Measurements from ENCODE around the gene TPM1. TPM values are rescaled to one million over a fixed set of nuclear protein-coding genes. Genes with fewer than 3 reads are reported as not detected.
A peak's percentile ranks its signal among the peaks of the same experiment; 100 is the strongest.

TPM1 gene
- total and polyA plus RNA-seq, 2 donors (not counting 1 experiment from before 2014, with no cell fraction given), result 224 to 1,732 TPM

DNA sequence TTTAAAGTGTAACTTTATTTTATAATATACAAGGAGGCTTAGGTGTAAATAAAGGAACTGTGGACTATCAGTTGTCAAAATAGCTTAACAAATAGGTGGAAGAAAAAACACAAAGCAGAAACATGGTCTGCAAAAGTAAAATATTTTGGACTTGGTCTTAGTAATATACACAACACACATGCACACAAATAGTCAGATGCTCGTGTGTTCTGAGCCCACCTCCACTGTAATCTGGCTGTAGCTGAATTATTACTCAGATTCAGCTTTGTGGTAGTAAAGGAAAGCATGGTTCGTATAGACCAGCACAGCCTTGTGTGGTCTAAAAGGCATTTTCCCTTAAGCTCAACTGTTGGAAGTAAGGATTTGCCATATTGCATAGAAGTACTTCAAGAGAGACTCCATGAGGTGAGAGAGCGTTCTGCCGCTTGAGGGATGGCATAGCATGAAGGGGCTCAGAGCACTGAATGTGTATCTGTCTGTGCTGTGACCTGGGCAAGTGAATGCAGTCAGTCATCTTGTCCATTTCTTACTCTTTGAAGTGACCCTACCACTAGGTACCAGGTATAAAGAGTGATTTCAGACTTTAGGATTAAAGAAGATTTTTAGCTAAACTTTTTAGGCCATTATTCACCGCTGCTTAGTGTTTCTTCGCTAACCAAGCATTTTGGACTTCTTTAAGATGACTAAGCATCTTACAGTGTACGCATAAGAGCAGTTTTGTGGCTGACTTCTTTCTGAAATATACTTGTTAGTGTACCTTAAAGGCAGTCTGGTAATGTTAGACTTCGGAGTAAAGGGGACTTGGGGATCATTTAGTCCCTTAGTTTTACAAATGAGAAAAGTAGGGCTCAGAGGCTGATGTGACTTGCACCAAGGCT is 15.2 kb downstream of the TPM1 start:
- Histone ChIP-seq H3K79me2 (ENCODE audit: control insufficient read depth, insufficient read depth, low read length) (peaks cover 28% of the 10 kb centered on the region), H3K27ac (ENCODE audit: insufficient read depth, low read length) (no peak overlapping the region), H3K27me3 (ENCODE audit: control insufficient read depth, insufficient read depth, low read length) (no peaks in the 10 kb centered on the region), H3K4me3 (replicated peaks in 1 of 4; ENCODE audit: control extremely low read depth in 1 of 4, insufficient read depth in 1 of 4, low read depth in 3 of 4, low read length in 4 of 4) (no peak overlapping the region), H3K9me3 (ENCODE audit: control insufficient read depth, insufficient read depth, low read depth, low read length) (no peaks in the 10 kb centered on the region), H3K9ac (ENCODE audit: insufficient read depth, low read length) (no peak overlapping the region), H3K4me2 (ENCODE audit: extremely low read depth, insufficient read depth, low read length) (no peak overlapping the region), H3K36me3 (ENCODE audit: control insufficient read depth, insufficient read depth, low read length) (peaks cover 29% of the 10 kb centered on the region), H2AFZ (ENCODE audit: low read length) (no peak overlapping the region), H3K4me1 (ENCODE audit: control insufficient read depth, extremely low read depth, insufficient read depth, low read length) (peaks cover 43% of the 10 kb centered on the region), H4K20me1 (ENCODE audit: control insufficient read depth, extremely low read depth, insufficient read depth, low read length) (no peaks in the 10 kb centered on the region)
- TF ChIP-seq, protein P1, sequence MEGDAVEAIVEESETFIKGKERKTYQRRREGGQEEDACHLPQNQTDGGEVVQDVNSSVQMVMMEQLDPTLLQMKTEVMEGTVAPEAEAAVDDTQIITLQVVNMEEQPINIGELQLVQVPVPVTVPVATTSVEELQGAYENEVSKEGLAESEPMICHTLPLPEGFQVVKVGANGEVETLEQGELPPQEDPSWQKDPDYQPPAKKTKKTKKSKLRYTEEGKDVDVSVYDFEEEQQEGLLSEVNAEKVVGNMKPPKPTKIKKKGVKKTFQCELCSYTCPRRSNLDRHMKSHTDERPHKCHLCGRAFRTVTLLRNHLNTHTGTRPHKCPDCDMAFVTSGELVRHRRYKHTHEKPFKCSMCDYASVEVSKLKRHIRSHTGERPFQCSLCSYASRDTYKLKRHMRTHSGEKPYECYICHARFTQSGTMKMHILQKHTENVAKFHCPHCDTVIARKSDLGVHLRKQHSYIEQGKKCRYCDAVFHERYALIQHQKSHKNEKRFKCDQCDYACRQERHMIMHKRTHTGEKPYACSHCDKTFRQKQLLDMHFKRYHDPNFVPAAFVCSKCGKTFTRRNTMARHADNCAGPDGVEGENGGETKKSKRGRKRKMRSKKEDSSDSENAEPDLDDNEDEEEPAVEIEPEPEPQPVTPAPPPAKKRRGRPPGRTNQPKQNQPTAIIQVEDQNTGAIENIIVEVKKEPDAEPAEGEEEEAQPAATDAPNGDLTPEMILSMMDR (conservative IDR thresholded peaks at IDR 0.05 in 1 of 2, IDR thresholded peaks at IDR 0.05 in 1 of 2; ENCODE audit: low read depth in 1 of 2, low read length in 2 of 2), result no peak
- no peak for TF ChIP-seq EZH2 (IDR thresholded peaks at IDR 0.05; ENCODE audit: low read length, missing control alignments)
- DNase-seq (ENCODE audit: low read depth in 2 of 2), result peak in 1 of 2 donors; percentile 49

DNA sequence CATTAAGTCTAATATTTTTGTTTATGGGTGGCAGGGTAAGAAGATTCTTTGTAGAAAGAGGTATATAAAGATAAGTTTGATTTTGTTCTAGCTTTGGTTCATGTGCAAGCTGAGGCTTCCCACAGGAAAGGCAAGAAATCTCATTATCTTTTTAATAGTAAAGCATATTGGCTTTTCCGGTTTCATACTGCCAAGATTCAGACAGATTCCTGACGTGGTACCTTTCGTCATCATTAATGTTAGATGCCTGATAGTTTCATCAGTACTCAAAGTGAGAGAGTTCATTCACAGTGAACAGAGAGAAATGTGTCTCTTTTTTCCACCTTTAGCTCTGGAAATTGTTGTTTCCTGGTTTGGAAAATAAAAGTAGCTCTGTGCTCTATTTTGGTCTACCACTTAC is 16.5 kb downstream of the TPM1 start:
- H3K79me2 ChIP-seq (ENCODE audit: control insufficient read depth, insufficient read depth, low read length), result peaks cover 18% of the 10 kb centered on the region
- peaks cover 33% of the 10 kb centered on the region for H3K4me1 ChIP-seq (ENCODE audit: control insufficient read depth, extremely low read depth, insufficient read depth, low read length)
- H3K27ac ChIP-seq (ENCODE audit: insufficient read depth, low read length), result peak overlapping the region; percentile 56
- DNase-seq (ENCODE audit: low read depth in 2 of 2), result no peak
- no peak overlapping the region for H2AFZ ChIP-seq (ENCODE audit: low read length)
- no peak overlapping the region for H3K4me2 ChIP-seq (ENCODE audit: extremely low read depth, insufficient read depth, low read length)
- H3K36me3 ChIP-seq (ENCODE audit: control insufficient read depth, insufficient read depth, low read length), result peaks cover 36% of the 10 kb centered on the region
- no peaks in the 10 kb centered on the region for H3K27me3 ChIP-seq (ENCODE audit: control insufficient read depth, insufficient read depth, low read length)
- no peaks in the 10 kb centered on the region for H4K20me1 ChIP-seq (ENCODE audit: control insufficient read depth, extremely low read depth, insufficient read depth, low read length)
- H3K9ac ChIP-seq (ENCODE audit: insufficient read depth, low read length), result no peak overlapping the region
- no peak for TF ChIP-seq EZH2 (IDR thresholded peaks at IDR 0.05; ENCODE audit: low read length, missing control alignments)
- TF ChIP-seq, protein P1 (conservative IDR thresholded peaks at IDR 0.05 in 1 of 2, IDR thresholded peaks at IDR 0.05 in 1 of 2; ENCODE audit: low read depth in 1 of 2, low read length in 2 of 2), result no peak
- H3K4me3 ChIP-seq (replicated peaks in 1 of 4; ENCODE audit: control extremely low read depth in 1 of 4, insufficient read depth in 1 of 4, low read depth in 3 of 4, low read length in 4 of 4), result no peak overlapping the region
- no peaks in the 10 kb centered on the region for H3K9me3 ChIP-seq (ENCODE audit: control insufficient read depth, insufficient read depth, low read depth, low read length)

DNA sequence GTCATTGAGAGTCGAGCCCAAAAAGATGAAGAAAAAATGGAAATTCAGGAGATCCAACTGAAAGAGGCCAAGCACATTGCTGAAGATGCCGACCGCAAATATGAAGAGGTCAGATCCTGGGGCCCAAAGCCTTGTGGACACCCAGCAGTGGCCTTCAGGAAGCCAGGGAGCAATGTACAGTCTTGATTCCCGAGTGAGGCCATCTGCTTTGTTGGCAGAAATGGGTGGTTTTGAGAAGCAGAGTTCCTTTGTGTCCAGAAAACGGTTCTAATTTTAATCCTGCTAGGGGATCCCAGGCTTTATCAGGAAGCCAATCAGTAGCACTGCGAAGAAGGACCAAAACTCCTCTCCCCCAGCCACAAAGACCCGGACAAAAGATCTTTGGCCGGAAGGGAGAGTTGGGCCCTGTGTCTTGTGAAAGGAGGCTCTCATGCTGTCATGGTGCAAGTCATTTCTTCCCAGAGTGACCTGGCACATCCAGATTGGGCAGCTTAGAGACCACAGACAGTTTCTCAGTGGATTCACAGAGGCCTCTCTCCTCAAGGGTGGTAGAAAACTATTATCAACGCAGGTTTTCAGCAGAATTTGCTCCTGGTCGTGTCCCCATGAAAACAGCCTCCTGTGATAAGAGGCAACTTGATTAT is 17.1 kb downstream of the TPM1 start:
- H3K4me1 ChIP-seq (ENCODE audit: control insufficient read depth, extremely low read depth, insufficient read depth, low read length), result peaks cover 27% of the 10 kb centered on the region
- H4K20me1 ChIP-seq (ENCODE audit: control insufficient read depth, extremely low read depth, insufficient read depth, low read length), result no peaks in the 10 kb centered on the region
- no peaks in the 10 kb centered on the region for H3K9me3 ChIP-seq (ENCODE audit: control insufficient read depth, insufficient read depth, low read depth, low read length)
- no peaks in the 10 kb centered on the region for H3K27me3 ChIP-seq (ENCODE audit: control insufficient read depth, insufficient read depth, low read length)
- H3K9ac ChIP-seq (ENCODE audit: insufficient read depth, low read length), result no peak overlapping the region
- H3K36me3 ChIP-seq (ENCODE audit: control insufficient read depth, insufficient read depth, low read length), result peaks cover 39% of the 10 kb centered on the region
- TF ChIP-seq EZH2 (IDR thresholded peaks at IDR 0.05; ENCODE audit: low read length, missing control alignments), result no peak
- TF ChIP-seq, protein P1 (conservative IDR thresholded peaks at IDR 0.05 in 1 of 2, IDR thresholded peaks at IDR 0.05 in 1 of 2; ENCODE audit: low read depth in 1 of 2, low read length in 2 of 2), result no peak
- DNase-seq (ENCODE audit: low read depth in 2 of 2), result peak; percentile 23 to 85
- H3K27ac ChIP-seq (ENCODE audit: insufficient read depth, low read length), result peak overlapping the region; percentile 56
- H3K79me2 ChIP-seq (ENCODE audit: control insufficient read depth, insufficient read depth, low read length), result peaks cover 14% of the 10 kb centered on the region
- H3K4me2 ChIP-seq (ENCODE audit: extremely low read depth, insufficient read depth, low read length), result no peak overlapping the region
- no peak overlapping the region for H3K4me3 ChIP-seq (replicated peaks in 1 of 4; ENCODE audit: control extremely low read depth in 1 of 4, insufficient read depth in 1 of 4, low read depth in 3 of 4, low read length in 4 of 4)
- no peak overlapping the region for H2AFZ ChIP-seq (ENCODE audit: low read length)
